Uterus (tissue), 2 donors: ENCODE data around the gene IP6K1.

Source experiments
- CTCF ChIP-seq, 4 experiments: fragments of 200-600 bp in 2 of 4; fragments of 450-650 bp in 2 of 4; sonication (generic) in 2 of 4; IDR thresholded peaks; one replicate each; pipeline ENCODE4 v1.5.1; 2016 to 2019; ENCODE audit warnings: antibody characterized with exemption in 4 of 4, mild to moderate bottlenecking in 2 of 4, moderate library complexity in 1 of 4
- POLR2A ChIP-seq, 2 donors: fragments of 450-650 bp; IDR thresholded peaks; one replicate each; pipeline ENCODE4 v1.6.1; 2016; ENCODE audit warnings: antibody characterized with exemption in 2 of 2, mild to moderate bottlenecking in 1 of 2, moderate library complexity in 1 of 2

DNA sequence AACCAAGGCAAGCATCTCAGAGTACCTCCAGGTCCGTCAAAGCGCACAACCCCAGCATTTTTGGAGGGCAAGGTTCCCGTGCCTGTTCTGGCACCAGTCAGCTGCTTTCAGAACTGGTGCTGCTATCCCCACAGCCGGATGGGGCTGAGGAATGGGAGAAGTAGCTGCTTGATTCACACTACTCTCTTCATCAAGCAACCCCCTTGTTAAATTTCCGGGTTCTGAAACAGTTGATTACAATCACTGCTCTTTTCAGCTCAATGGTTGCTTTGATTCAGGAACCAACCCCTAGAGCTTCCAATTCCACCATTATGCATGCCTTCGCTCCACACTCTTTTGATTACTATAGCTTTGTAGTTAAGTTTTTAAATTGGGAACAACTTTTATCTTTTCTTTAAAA is 39.7 kb upstream of the IP6K1 start:
- TF ChIP-seq CTCF (IDR thresholded peaks at IDR 0.05) (no peak), POLR2A (IDR thresholded peaks at IDR 0.05) (no peak)
